Stimulated activated naive CD8-positive, alpha-beta T cell treated with anti-CD3 and anti-CD28 coated beads, Interleukin-15, amount 100 ng/mL, for 72 hours (primary cell): Measurements from ENCODE around the gene CATSPER1.
"Not testable (repeated sequence)": the region's sequence is repeated elsewhere in the genome, so short reads cannot be mapped to it uniquely, and the experiment has no call there.

Experiments
- ATAC-seq: fragments of 150-1000 bp; cut with Tn5 transposase; 2 replicates; pipeline ENCODE4 v1.10.0; 2021; ENCODE audit warnings: mild to moderate bottlenecking, moderate library complexity
- DNase-seq, 2 donors: peaks; one replicate each; pipeline ENCODE4 v3.0.0; 2021 to 2022
- H3K27ac Mint-ChIP-seq, 2 donors: one replicate each; pipeline ENCODE4 v1.8.0; 2022; ENCODE audit warnings: mild to moderate bottlenecking in 2 of 2, mixed read lengths in 2 of 2, moderate library complexity in 2 of 2
- H3K27me3 Mint-ChIP-seq: one replicate; pipeline ENCODE4 v1.8.0; 2022; ENCODE audit warnings: mixed read lengths
- H3K4me1 Mint-ChIP-seq: one replicate; pipeline ENCODE4 v1.8.0; 2022; ENCODE audit warnings: mild to moderate bottlenecking, mixed read lengths
- H3K4me3 Mint-ChIP-seq, 2 donors: one replicate each; pipeline ENCODE4 v1.8.0; 2022; ENCODE audit warnings: mild to moderate bottlenecking in 2 of 2, mixed read lengths in 2 of 2, moderate library complexity in 1 of 2
- H3K9me3 Mint-ChIP-seq, 2 donors: one replicate each; pipeline ENCODE4 v1.8.0; 2022; ENCODE audit warnings: mixed read lengths in 2 of 2

The CATSPER1 gene

GRCh38 chr11:66042996-66043906 lies 17.0 kb upstream of the CATSPER1 start:
- Mint-ChIP-seq H3K27ac (no peak overlapping the region), H3K4me3 (no peak overlapping the region), H3K9me3 (no peaks in the 10 kb centered on the region), H3K27me3 (peaks cover 13% of the 10 kb centered on the region), H3K4me1 (peaks cover 17% of the 10 kb centered on the region)
- ATAC-seq (no peak), DNase-seq (no peak)

- Mint-ChIP-seq H3K27ac (no peak overlapping the region), H3K4me1 (peaks cover 17% of the 10 kb centered on the region), H3K9me3 (no peaks in the 10 kb centered on the region), H3K27me3 (peaks cover 7% of the 10 kb centered on the region), H3K4me3 (no peak overlapping the region)
- DNase-seq: no peak
- ATAC-seq: no peak
These were observed 16.1 kb upstream of the CATSPER1 start for GRCh38 chr11:66042227-66042995.

- Mint-ChIP-seq H3K9me3 (no peaks in the 10 kb centered on the region), H3K27ac (no peak overlapping the region), H3K4me1 (peaks cover 5% of the 10 kb centered on the region), H3K4me3 (no peak overlapping the region), H3K27me3 (peaks cover 9% of the 10 kb centered on the region)
- ATAC-seq: no peak
- DNase-seq: no peak
These were observed 13.5 kb upstream of the CATSPER1 start for GRCh38 chr11:66039765-66040164.

GRCh38 chr11:66037327-66037726 lies 11.0 kb upstream of the CATSPER1 start:
- Mint-ChIP-seq H3K4me3 (no peak overlapping the region), H3K27ac (no peak overlapping the region), H3K27me3 (peaks cover 13% of the 10 kb centered on the region), H3K4me1 (no peaks in the 10 kb centered on the region), H3K9me3 (no peaks in the 10 kb centered on the region)
- DNase-seq (no peak), ATAC-seq (no peak)

- H3K27ac Mint-ChIP-seq: no peak overlapping the region
- H3K4me3 Mint-ChIP-seq: no peak overlapping the region
- ATAC-seq: no peak
- DNase-seq: no peak
- H3K4me1 Mint-ChIP-seq: no peaks in the 10 kb centered on the region
- no peaks in the 10 kb centered on the region for H3K9me3 Mint-ChIP-seq
- peaks cover 13% of the 10 kb centered on the region for H3K27me3 Mint-ChIP-seq
These were observed 10.0 kb upstream of the CATSPER1 start for GRCh38 chr11:66036334-66036710.

- no peak overlapping the region for H3K4me3 Mint-ChIP-seq
- H3K9me3 Mint-ChIP-seq: no peaks in the 10 kb centered on the region
- no peak for DNase-seq
- no peak overlapping the region for H3K27ac Mint-ChIP-seq
- H3K27me3 Mint-ChIP-seq: peaks cover 13% of the 10 kb centered on the region
- no peak for ATAC-seq
- H3K4me1 Mint-ChIP-seq: no peaks in the 10 kb centered on the region
These were observed 9.5 kb upstream of the CATSPER1 start for GRCh38 chr11:66035653-66036333.

- ATAC-seq: no peak
- Mint-ChIP-seq H3K9me3 (no peaks in the 10 kb centered on the region), H3K4me1 (no peaks in the 10 kb centered on the region), H3K27me3 (peaks cover 13% of the 10 kb centered on the region), H3K27ac (no peak overlapping the region), H3K4me3 (no peak overlapping the region)
- DNase-seq: no peak
These were observed 6.9 kb upstream of the CATSPER1 start for GRCh38 chr11:66032957-66033735.

- not testable (repeated sequence) for H3K27ac Mint-ChIP-seq, H3K4me3 Mint-ChIP-seq, H3K9me3 Mint-ChIP-seq, DNase-seq, ATAC-seq
- peaks cover 33% of the 10 kb centered on the region for H3K4me1 Mint-ChIP-seq
- H3K27me3 Mint-ChIP-seq: peaks cover 28% of the 10 kb centered on the region
These were observed 3.2 kb downstream of the CATSPER1 start for GRCh38 chr11:66023186-66023440.

GRCh38 chr11:66022401-66023185 lies 3.7 kb downstream of the CATSPER1 start:
- ATAC-seq (peak; percentile 89), DNase-seq (peak; percentile 81 to 85)
- Mint-ChIP-seq H3K4me3 (peak overlapping the region; percentile 61 to 69), H3K4me1 (peaks cover 35% of the 10 kb centered on the region), H3K27me3 (peaks cover 28% of the 10 kb centered on the region), H3K9me3 (no peaks in the 10 kb centered on the region), H3K27ac (peak overlapping the region in 1 of 2 donors; percentile 40)

- peak; percentile 44 for ATAC-seq
- peaks cover 28% of the 10 kb centered on the region for H3K27me3 Mint-ChIP-seq
- H3K9me3 Mint-ChIP-seq: no peaks in the 10 kb centered on the region
- no peak overlapping the region for H3K4me3 Mint-ChIP-seq
- peak in 1 of 2 donors; percentile 36 for DNase-seq
- H3K4me1 Mint-ChIP-seq: peaks cover 41% of the 10 kb centered on the region
- H3K27ac Mint-ChIP-seq: peak overlapping the region in 1 of 2 donors; percentile 22
These were observed 5.5 kb downstream of the CATSPER1 start for GRCh38 chr11:66020618-66021357.

- Mint-ChIP-seq H3K27me3 (peaks cover 28% of the 10 kb centered on the region), H3K4me3 (no peak overlapping the region), H3K27ac (peak overlapping the region in 1 of 2 donors; percentile 66), H3K9me3 (no peaks in the 10 kb centered on the region), H3K4me1 (peaks cover 41% of the 10 kb centered on the region)
- DNase-seq (no peak), ATAC-seq (no peak)
These were observed 6.1 kb downstream of the CATSPER1 start for GRCh38 chr11:66020212-66020611.

GRCh38 chr11:66017321-66017720 lies 9.0 kb downstream of the CATSPER1 start:
- peaks cover 36% of the 10 kb centered on the region for H3K4me1 Mint-ChIP-seq
- ATAC-seq (no peak), DNase-seq (no peak)
- H3K9me3 Mint-ChIP-seq: no peaks in the 10 kb centered on the region
- peaks cover 34% of the 10 kb centered on the region for H3K27me3 Mint-ChIP-seq
- no peak overlapping the region for H3K4me3 Mint-ChIP-seq
- no peak overlapping the region for H3K27ac Mint-ChIP-seq

- H3K9me3 Mint-ChIP-seq: no peaks in the 10 kb centered on the region
- DNase-seq: no peak
- no peak for ATAC-seq
- no peak overlapping the region for H3K4me3 Mint-ChIP-seq
- H3K4me1 Mint-ChIP-seq: peaks cover 36% of the 10 kb centered on the region
- no peak overlapping the region for H3K27ac Mint-ChIP-seq
- H3K27me3 Mint-ChIP-seq: peaks cover 36% of the 10 kb centered on the region
These were observed 9.5 kb downstream of the CATSPER1 start for GRCh38 chr11:66016793-66017177.
